Measurements from ENCODE around the gene ADGRV1. TPM values are rescaled to one million over a fixed set of nuclear protein-coding genes. Genes with fewer than 3 reads are reported as not detected.

The ADGRV1 gene
- total and polyA plus RNA-seq, 9 of the 15 experiments (the other 6 are each of a cell fraction or from before 2014, with no cell fraction given) = 21.7 to 156 (median 58.2) TPM

- peak; percentile 63 for TF ChIP-seq TAF7 (tag; IDR thresholded peaks at IDR 0.05)
- no peak for TF ChIP-seq PATZ1 (CRISPR knock-in tag; IDR thresholded peaks at IDR 0.05; ENCODE audit: borderline replicate concordance)
- TF ChIP-seq ZKSCAN1 (IDR thresholded peaks at IDR 0.05; ENCODE audit: low read depth, low read length) = no peak
- TF ChIP-seq, protein P1, sequence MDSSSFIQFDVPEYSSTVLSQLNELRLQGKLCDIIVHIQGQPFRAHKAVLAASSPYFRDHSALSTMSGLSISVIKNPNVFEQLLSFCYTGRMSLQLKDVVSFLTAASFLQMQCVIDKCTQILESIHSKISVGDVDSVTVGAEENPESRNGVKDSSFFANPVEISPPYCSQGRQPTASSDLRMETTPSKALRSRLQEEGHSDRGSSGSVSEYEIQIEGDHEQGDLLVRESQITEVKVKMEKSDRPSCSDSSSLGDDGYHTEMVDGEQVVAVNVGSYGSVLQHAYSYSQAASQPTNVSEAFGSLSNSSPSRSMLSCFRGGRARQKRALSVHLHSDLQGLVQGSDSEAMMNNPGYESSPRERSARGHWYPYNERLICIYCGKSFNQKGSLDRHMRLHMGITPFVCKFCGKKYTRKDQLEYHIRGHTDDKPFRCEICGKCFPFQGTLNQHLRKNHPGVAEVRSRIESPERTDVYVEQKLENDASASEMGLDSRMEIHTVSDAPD (CRISPR knock-in tag; IDR thresholded peaks at IDR 0.05) = no peak
- TF ChIP-seq, protein P2, sequence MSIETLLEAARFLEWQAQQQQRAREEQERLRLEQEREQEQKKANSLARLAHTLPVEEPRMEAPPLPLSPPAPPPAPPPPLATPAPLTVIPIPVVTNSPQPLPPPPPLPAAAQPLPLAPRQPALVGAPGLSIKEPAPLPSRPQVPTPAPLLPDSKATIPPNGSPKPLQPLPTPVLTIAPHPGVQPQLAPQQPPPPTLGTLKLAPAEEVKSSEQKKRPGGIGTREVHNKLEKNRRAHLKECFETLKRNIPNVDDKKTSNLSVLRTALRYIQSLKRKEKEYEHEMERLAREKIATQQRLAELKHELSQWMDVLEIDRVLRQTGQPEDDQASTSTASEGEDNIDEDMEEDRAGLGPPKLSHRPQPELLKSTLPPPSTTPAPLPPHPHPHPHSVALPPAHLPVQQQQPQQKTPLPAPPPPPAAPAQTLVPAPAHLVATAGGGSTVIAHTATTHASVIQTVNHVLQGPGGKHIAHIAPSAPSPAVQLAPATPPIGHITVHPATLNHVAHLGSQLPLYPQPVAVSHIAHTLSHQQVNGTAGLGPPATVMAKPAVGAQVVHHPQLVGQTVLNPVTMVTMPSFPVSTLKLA (conservative IDR thresholded peaks at IDR 0.05) = peak; percentile 10 to 38; a peak in 3 of 4 replicates
- TF ChIP-seq CREM (IDR thresholded peaks at IDR 0.05; ENCODE audit: low read depth) = no peak
- TF ChIP-seq, protein P3, sequence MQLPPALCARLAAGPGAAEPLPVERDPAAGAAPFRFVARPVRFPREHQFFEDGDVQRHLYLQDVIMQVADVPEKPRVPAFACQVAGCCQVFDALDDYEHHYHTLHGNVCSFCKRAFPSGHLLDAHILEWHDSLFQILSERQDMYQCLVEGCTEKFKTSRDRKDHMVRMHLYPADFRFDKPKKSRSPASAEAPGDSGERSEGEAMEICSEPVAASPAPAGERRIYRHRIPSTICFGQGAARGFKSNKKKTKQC (CRISPR knock-in tag; IDR thresholded peaks at IDR 0.05) = no peak
- TF ChIP-seq SREBF1 (IDR thresholded peaks at IDR 0.05; ENCODE audit: borderline replicate concordance, low read depth, low read length) = no peak
- TF ChIP-seq SMARCA5 (IDR thresholded peaks at IDR 0.05) = no peak
- TF ChIP-seq ATF7 (IDR thresholded peaks at IDR 0.05) = no peak; the same call in 1 of the 2 replicates
- no peak for TF ChIP-seq TSC22D4 (tag; IDR thresholded peaks at IDR 0.05)
- TF ChIP-seq, protein P4, sequence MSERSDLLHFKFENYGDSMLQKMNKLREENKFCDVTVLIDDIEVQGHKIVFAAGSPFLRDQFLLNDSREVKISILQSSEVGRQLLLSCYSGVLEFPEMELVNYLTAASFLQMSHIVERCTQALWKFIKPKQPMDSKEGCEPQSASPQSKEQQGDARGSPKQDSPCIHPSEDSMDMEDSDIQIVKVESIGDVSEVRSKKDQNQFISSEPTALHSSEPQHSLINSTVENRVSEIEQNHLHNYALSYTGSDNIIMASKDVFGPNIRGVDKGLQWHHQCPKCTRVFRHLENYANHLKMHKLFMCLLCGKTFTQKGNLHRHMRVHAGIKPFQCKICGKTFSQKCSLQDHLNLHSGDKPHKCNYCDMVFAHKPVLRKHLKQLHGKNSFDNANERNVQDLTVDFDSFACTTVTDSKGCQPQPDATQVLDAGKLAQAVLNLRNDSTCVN (CRISPR knock-in tag; IDR thresholded peaks at IDR 0.05) = no peak
- TF ChIP-seq BRD4 (IDR thresholded peaks at IDR 0.05) = no peak
- TF ChIP-seq HNRNPL (IDR thresholded peaks at IDR 0.05; ENCODE audit: low read depth, low read length) = no peak
- TF ChIP-seq FOXJ2 (tag; IDR thresholded peaks at IDR 0.05) = no peak; the same call in 1 of the 2 replicates
- no peak for TF ChIP-seq U2AF2 (optimal IDR thresholded peaks at IDR 0.05; ENCODE audit: low read depth, low read length)
- TF ChIP-seq, protein P5, sequence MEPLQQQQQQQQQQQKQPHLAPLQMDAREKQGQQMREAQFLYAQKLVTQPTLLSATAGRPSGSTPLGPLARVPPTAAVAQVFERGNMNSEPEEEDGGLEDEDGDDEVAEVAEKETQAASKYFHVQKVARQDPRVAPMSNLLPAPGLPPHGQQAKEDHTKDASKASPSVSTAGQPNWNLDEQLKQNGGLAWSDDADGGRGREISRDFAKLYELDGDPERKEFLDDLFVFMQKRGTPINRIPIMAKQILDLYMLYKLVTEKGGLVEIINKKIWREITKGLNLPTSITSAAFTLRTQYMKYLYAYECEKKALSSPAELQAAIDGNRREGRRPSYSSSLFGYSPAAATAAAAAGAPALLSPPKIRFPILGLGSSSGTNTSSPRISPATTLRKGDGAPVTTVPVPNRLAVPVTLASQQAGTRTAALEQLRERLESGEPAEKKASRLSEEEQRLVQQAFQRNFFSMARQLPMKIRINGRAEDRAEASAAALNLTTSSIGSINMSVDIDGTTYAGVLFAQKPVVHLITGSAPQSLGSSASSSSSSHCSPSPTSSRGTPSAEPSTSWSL (CRISPR knock-in tag; IDR thresholded peaks at IDR 0.05; ENCODE audit: borderline replicate concordance) = no peak
- TF ChIP-seq ZNF324 (CRISPR knock-in tag; IDR thresholded peaks at IDR 0.05) = no peak
- no peak for TF ChIP-seq KLF6 (CRISPR knock-in tag; IDR thresholded peaks at IDR 0.05; ENCODE audit: borderline replicate concordance)
These were observed 28.5 kb upstream of the ADGRV1 start (continued) for GRCh38 chr5:90529939-90530677.

All from K562 (cell line).